H1 (cell line): ENCODE data around the gene KLHL35. TPM values are rescaled to one million over a fixed set of nuclear protein-coding genes. Genes with fewer than 3 reads are reported as not detected.

ENCODE experiments used
- CTCF ChIA-PET: fragments of 300-600 bp; sonication (Branson Sonifier 250); formaldehyde crosslinking; loops from one replicate; lab custom pipeline; 2021; ENCODE audit not compliant: partially characterized antibody; lab: Charles Lee
- POLR2A ChIA-PET: fragments of 300-600 bp; sonication (Branson Sonifier 250); formaldehyde crosslinking; loops from one replicate; lab custom pipeline; 2021; ENCODE audit warnings: inconsistent platforms; ENCODE audit not compliant: partially characterized antibody; lab: Charles Lee
- DNase-seq, 2 experiments: peaks; one replicate each; pipeline versions ENCODE4 v3.0.0 to v3.0.0-alpha.2; 2010 to 2022; ENCODE audit warnings: low spot score in 2 of 2, low read depth in 1 of 2, mixed read lengths in 1 of 2
- FAIRE-seq: peaks from 2 replicates; lab custom pipeline; 2011; peaks lifted over from hg19 to GRCh38; lab: Jason Lieb, UNC
- H2AFZ ChIP-seq: 2 replicates; pipeline ENCODE4 v1.8.1; 2012; ENCODE audit warnings: low read length, inconsistent platforms
- H2AK5ac ChIP-seq: 2 replicates; pipeline ENCODE4 v1.6.1; 2013; ENCODE audit warnings: low read depth, low read length
- H2BK120ac ChIP-seq: replicated peaks from 2 replicates; pipeline ENCODE3; 2013; ENCODE audit warnings: low read depth, low read length, inconsistent platforms
- H2BK12ac ChIP-seq: 2 replicates; pipeline ENCODE4 v1.6.1; 2013; ENCODE audit warnings: low read depth, low read length
- H2BK15ac ChIP-seq: 2 replicates; pipeline ENCODE4 v1.6.1; 2013; ENCODE audit warnings: low read length
- H2BK20ac ChIP-seq: 2 replicates; pipeline ENCODE4 v1.6.1; 2013; ENCODE audit warnings: low read length
- H2BK5ac ChIP-seq: 2 replicates; pipeline ENCODE4 v1.6.1; 2013; ENCODE audit warnings: low read depth, low read length
- H3K14ac ChIP-seq: 2 replicates; pipeline ENCODE4 v1.6.1; 2013; ENCODE audit warnings: inconsistent platforms; ENCODE audit not compliant: insufficient read length
- H3K18ac ChIP-seq: 2 replicates; pipeline ENCODE4 v1.6.1; 2013; ENCODE audit warnings: low read length; ENCODE audit errors: extremely low read depth
- H3K23ac ChIP-seq: 2 replicates; pipeline ENCODE4 v1.6.1; 2013; ENCODE audit warnings: inconsistent platforms; ENCODE audit not compliant: insufficient read length
- H3K23me2 ChIP-seq: 2 replicates; pipeline ENCODE4 v1.6.1; 2013; ENCODE audit warnings: low read depth, low read length
- H3K27ac ChIP-seq: 2 replicates; pipeline ENCODE4 v1.6.1; 2011; ENCODE audit warnings: low read depth, low read length, inconsistent platforms
- H3K27me3 ChIP-seq, 4 experiments: replicated peaks in 1 of 4; 1 replicate in 1 of 4; 2 replicates in 3 of 4; pipeline versions ENCODE4 v1.6.1 to v1.8.1; 2011 to 2013; ENCODE audit warnings: low read length in 3 of 4, mild to moderate bottlenecking in 3 of 4, inconsistent platforms in 2 of 4, mixed read lengths in 2 of 4, moderate library complexity in 1 of 4; ENCODE audit not compliant: control insufficient read depth in 3 of 4, insufficient read depth in 3 of 4; ENCODE audit errors: extremely low read depth in 1 of 4
- H3K36me3 ChIP-seq, 4 experiments: 2 replicates each; pipeline versions ENCODE4 v1.6.1 to v1.8.1; 2011 to 2013; ENCODE audit warnings: mild to moderate bottlenecking in 4 of 4, low read length in 3 of 4, moderate library complexity in 2 of 4, control low read depth in 1 of 4, inconsistent platforms in 1 of 4; ENCODE audit not compliant: insufficient read depth in 4 of 4, control insufficient read depth in 2 of 4
- H3K4ac ChIP-seq: replicated peaks from 2 replicates; pipeline ENCODE3; 2013; ENCODE audit warnings: low read length, low read depth, mixed read lengths, inconsistent platforms; ENCODE audit not compliant: insufficient read length
- H3K4me1 ChIP-seq, 4 experiments: replicated peaks in 1 of 4; 1 replicate in 1 of 4; 2 replicates in 3 of 4; pipeline versions ENCODE4 v1.6.1 to v1.8.1; 2011 to 2013; ENCODE audit warnings: low read length in 3 of 4, inconsistent platforms in 2 of 4, mixed read lengths in 1 of 4; ENCODE audit not compliant: insufficient read depth in 4 of 4, control insufficient read depth in 3 of 4
- H3K4me2 ChIP-seq, 2 experiments: 2 replicates each; pipeline versions ENCODE4 v1.6.1 to v1.8.1; 2011 to 2013; ENCODE audit warnings: low read depth in 2 of 2, low read length in 2 of 2, control low read depth in 1 of 2, inconsistent platforms in 1 of 2, mild to moderate bottlenecking in 1 of 2; ENCODE audit not compliant: insufficient read depth in 1 of 2
- H3K4me3 ChIP-seq, 4 experiments: fragments of 200-600, 300-600 bp in 1 of 4; sonication (generic), shearing (Covaris generic), sonication (Bioruptor Twin) in 1 of 4; 2 replicates each; pipeline versions ENCODE4 v1.5.1 to v1.8.1; 2011 to 2016; ENCODE audit warnings: low read length in 4 of 4, low read depth in 3 of 4, control low read depth in 2 of 4, inconsistent platforms in 2 of 4, mild to moderate bottlenecking in 2 of 4, mixed read lengths in 1 of 4, moderate library complexity in 1 of 4; ENCODE audit not compliant: insufficient read depth in 2 of 4; ENCODE audit errors: extremely low read depth in 1 of 4
- H3K56ac ChIP-seq: replicated peaks from 2 replicates; pipeline ENCODE3; 2013; ENCODE audit warnings: low read depth, mild to moderate bottlenecking, mixed read lengths, low read length, inconsistent platforms; ENCODE audit not compliant: insufficient read length
- H3K79me1 ChIP-seq: 2 replicates; pipeline ENCODE4 v1.6.1; 2013; ENCODE audit warnings: low read depth, low read length, control low read depth
- H3K79me2 ChIP-seq, 2 experiments: 2 replicates each; pipeline versions ENCODE4 v1.6.1 to v1.8.1; 2012 to 2013; ENCODE audit warnings: low read length in 2 of 2, mild to moderate bottlenecking in 2 of 2, inconsistent platforms in 1 of 2; ENCODE audit not compliant: insufficient read depth in 2 of 2, control insufficient read depth in 1 of 2
- H3K9ac ChIP-seq, 4 experiments: replicated peaks in 1 of 4; 1 replicate in 1 of 4; 2 replicates in 3 of 4; pipeline versions ENCODE4 v1.6.1 to v1.8.1; 2011 to 2013; ENCODE audit warnings: low read depth in 3 of 4, low read length in 3 of 4, control low read depth in 2 of 4, mild to moderate bottlenecking in 2 of 4, moderate library complexity in 2 of 4, inconsistent platforms in 1 of 4; ENCODE audit errors: extremely low read depth in 1 of 4
- H3K9me3 ChIP-seq, 2 experiments: 2 replicates each; pipeline versions ENCODE4 v1.6.1 to v1.8.1; 2012 to 2013; ENCODE audit warnings: mild to moderate bottlenecking in 2 of 2, moderate library complexity in 2 of 2, control low read depth in 1 of 2, inconsistent platforms in 1 of 2, low read depth in 1 of 2, low read length in 1 of 2, mixed read lengths in 1 of 2; ENCODE audit not compliant: insufficient read depth in 2 of 2
- H4K20me1 ChIP-seq, 2 experiments: replicated peaks in 1 of 2; 2 replicates each; pipeline versions ENCODE3 to v1.8.1; 2011 to 2013; ENCODE audit warnings: inconsistent platforms in 2 of 2, low read length in 2 of 2, mild to moderate bottlenecking in 1 of 2; ENCODE audit not compliant: insufficient read depth in 2 of 2, control insufficient read depth in 1 of 2
- H4K5ac ChIP-seq: 2 replicates; pipeline ENCODE4 v1.6.1; 2013; ENCODE audit warnings: low read length, low read depth, mixed read lengths, inconsistent platforms; ENCODE audit not compliant: insufficient read length
- H4K8ac ChIP-seq: 2 replicates; pipeline ENCODE4 v1.8.0; 2013; ENCODE audit warnings: mild to moderate bottlenecking, moderate library complexity, low read length, inconsistent platforms; ENCODE audit not compliant: insufficient read depth; ENCODE audit errors: extremely low read depth
- H4K91ac ChIP-seq: replicated peaks from 2 replicates; pipeline ENCODE3; 2013; ENCODE audit warnings: low read length, mixed read lengths, inconsistent platforms; ENCODE audit not compliant: insufficient read length
- CTCF ChIP-seq, 3 experiments: IDR thresholded peaks; 1 replicate in 2 of 3; 2 replicates in 1 of 3; pipeline versions ENCODE4 v1.5.1 to v1.6.1; 2011; ENCODE audit warnings: low read length in 3 of 3, mild to moderate bottlenecking in 3 of 3, inconsistent platforms in 2 of 3, low read depth in 1 of 3, moderate library complexity in 1 of 3; ENCODE audit not compliant: insufficient read depth in 1 of 3; ENCODE audit errors: control extremely low read depth in 1 of 3
- HDAC2 ChIP-seq, 2 experiments: fragments of 300-600 bp in 1 of 2; sonication (generic) in 1 of 2; IDR thresholded peaks; 2 replicates each; pipeline ENCODE4 v1.6.1; 2011 to 2012; ENCODE audit warnings: low read depth in 2 of 2, low read length in 2 of 2, mild to moderate bottlenecking in 2 of 2, moderate library complexity in 2 of 2, borderline replicate concordance in 1 of 2, inconsistent platforms in 1 of 2
- KDM1A ChIP-seq: fragments of 200-600, 300-600 bp; sonication (generic); IDR thresholded peaks from 2 replicates; pipeline ENCODE4 v1.7.1; 2016; ENCODE audit warnings: mild to moderate bottlenecking, low read length, borderline replicate concordance
- KDM4A ChIP-seq: IDR thresholded peaks from one replicate; pipeline ENCODE4 v1.7.1; 2012; ENCODE audit warnings: low read depth, mild to moderate bottlenecking, moderate library complexity, low read length, inconsistent platforms; ENCODE audit not compliant: severe bottlenecking
- RAD21 ChIP-seq, 2 experiments: IDR thresholded peaks in 1 of 2; conservative IDR thresholded peaks in 1 of 2; 2 replicates each; pipeline ENCODE4 v1.6.1; 2011; ENCODE audit warnings: low read depth in 2 of 2, low read length in 2 of 2, improper control_type of control experiment in 1 of 2, inconsistent platforms in 1 of 2, mild to moderate bottlenecking in 1 of 2, moderate library complexity in 1 of 2
- SIN3A ChIP-seq, 2 experiments: IDR thresholded peaks in 1 of 2; conservative IDR thresholded peaks in 1 of 2; 2 replicates each; pipeline ENCODE4 v1.6.1; 2011 to 2012; ENCODE audit warnings: low read length in 2 of 2, improper control_type of control experiment in 1 of 2, low read depth in 1 of 2, mild to moderate bottlenecking in 1 of 2
- TBP ChIP-seq: IDR thresholded peaks from 2 replicates; pipeline ENCODE4 v1.6.1; 2011; ENCODE audit warnings: low read depth, low read length, improper control_type of control experiment
- WGBS, 2 experiments: shearing (Covaris generic) in 1 of 2; methylation state at CpG; one replicate each; pipeline versions ENCODE4 v1.1.6 to v1.1.7; 2013 to 2015; ENCODE audit warnings: low lambda C conversion rate in 2 of 2, mixed read lengths in 2 of 2, inconsistent platforms in 1 of 2, low coverage in 1 of 2, missing lambda C conversion rate in 1 of 2; ENCODE audit not compliant: insufficient replicate concordance in 2 of 2, insufficient coverage in 1 of 2, insufficient read length in 1 of 2; ENCODE audit errors: extremely low coverage in 1 of 2, missing lambda C conversion rate in 1 of 2; 5-methylcytosine and 5-hydroxymethylcytosine counted together
- polyA plus RNA-seq, 7 experiments: library from polyadenylated mRNA; depleted of rRNA in 3 of 7; stranded (reverse) in 5 of 7; unstranded in 2 of 7; fragments of >200 nt in 5 of 7; fragments of 200-250 nt in 2 of 7; gene quantifications; 1 replicate in 5 of 7; 2 replicates in 1 of 7; 4 replicates in 1 of 7; pipeline versions ENCODE4 v1.2.1 to v1.2.3, GENCODE V29; 2011 to 2013; ENCODE audit warnings: missing spikeins in 2 of 7, mixed read lengths in 2 of 7
- total RNA-seq: library from RNA; stranded (reverse); fragmentation: NEBNext Ultra II Directional; extraction: Animal tissue kit (Norgen Biotek cat#: 25700); gene quantifications from 2 replicates; pipeline ENCODE4 v1.2.1, GENCODE V29; 2021

KLHL35 gene
- total and polyA plus RNA-seq, 2 of the 8 experiments (the other 6 are each of a cell fraction or from before 2014, with no cell fraction given): 0.35 to 0.41 TPM

- POLR2A ChIA-PET: interaction anchor here (0.6 to 2.3 kb wide), 5 partner anchors 9 to 1605 kb away, joined by 3 to 12 read pairs (median 6); no protein-coding TSS in a partner anchor
These were observed 12.4 kb upstream of the KLHL35 start for GRCh38 chr11:75445315-75445953.

More at GRCh38 chr11:75445315-75445953, 12.4 kb upstream of the KLHL35 start:
- FAIRE-seq: peak; percentile 89
- Histone ChIP-seq H2BK120ac (no peak overlapping the region), H4K20me1 (peaks cover 0 to 2% of the 10 kb centered on the region in 2 experiments), H3K27ac (no peak overlapping the region), H3K79me2 (no peaks in the 10 kb centered on the region), H3K23me2 (no peaks in the 10 kb centered on the region), H4K5ac (no peak overlapping the region), H2AK5ac (no peak overlapping the region), H3K27me3 (no peaks in the 10 kb centered on the region), H3K4me3 (no peak overlapping the region), H2BK12ac (no peak overlapping the region), H2AFZ (no peak overlapping the region), H3K9me3 (no peaks in the 10 kb centered on the region), H2BK15ac (no peak overlapping the region), H2BK5ac (no peak overlapping the region), H3K18ac (no peak overlapping the region), H4K91ac (no peak overlapping the region), H2BK20ac (no peak overlapping the region), H3K4me1 (no peaks in the 10 kb centered on the region), H4K8ac (no peak overlapping the region), H3K56ac (no peak overlapping the region), H3K36me3 (no peaks in the 10 kb centered on the region), H3K9ac (no peak overlapping the region), H3K14ac (no peak overlapping the region), H3K4me2 (no peak overlapping the region), H3K4ac (no peak overlapping the region), H3K79me1 (no peaks in the 10 kb centered on the region), H3K23ac (no peak overlapping the region)
- CTCF ChIA-PET: interaction anchor here (0.6 to 9.3 kb wide), 59 partner anchors 9 to 301 kb away, joined by 3 to 318 read pairs (median 5); partner anchors contain the start of genes GDPD5 and KLHL35
- WGBS, 2 experiments: 27% methylated on average over 6 of the region's 6 CpGs; no CpG with 5 or more reads in 1 of the 2 experiments
- peak in 1 of 2 experiments; percentile 95 for DNase-seq
- 0 out of 4 replicates have a peak, but pooled peaks of 1 of the 2 experiments have one; percentile 63 for TF ChIP-seq HDAC2 (IDR thresholded peaks at IDR 0.05; ENCODE audit: borderline replicate concordance in 1 of 2, low read depth in 2 of 2, low read length in 2 of 2)
- no peak for TF ChIP-seq KDM4A
- TF ChIP-seq CTCF (IDR thresholded peaks at IDR 0.05; ENCODE audit: control extremely low read depth in 1 of 3, insufficient read depth in 1 of 3, low read depth in 1 of 3, low read length in 3 of 3): peak; percentile 94 to 98 (median 94)
- TF ChIP-seq TBP: no peak
- peak in 1 of 2 experiments; percentile 62; a peak in 1 of 4 replicates for TF ChIP-seq SIN3A (conservative IDR thresholded peaks at IDR 0.05 in 1 of 2, IDR thresholded peaks at IDR 0.05 in 1 of 2; ENCODE audit: low read depth in 1 of 2, low read length in 2 of 2)
- TF ChIP-seq KDM1A: peak; percentile 94
- TF ChIP-seq RAD21 (IDR thresholded peaks at IDR 0.05 in 1 of 2, conservative IDR thresholded peaks at IDR 0.05 in 1 of 2; ENCODE audit: low read depth in 2 of 2, low read length in 2 of 2): peak; percentile 99 to 100
- TF ChIP-seq, all 59 proteins: peak for 5
